SKM-1 (cell line): Measurements from ENCODE around the gene ANKRD13D.

Experiments used
- DNase-seq: peaks from one replicate; lab custom pipeline; 2025; ENCODE audit not compliant: unreplicated experiment; lab: John Stamatoyannopoulos, UW

ANKRD13D gene

GRCh38 chr11:67302571-67303131 lies 13.5 kb downstream of the ANKRD13D start:
- no peak for DNase-seq

GRCh38 chr11:67303132-67303834 lies 14.2 kb downstream of the ANKRD13D start, which contains the start of gene SSH3:
TSS of gene SSH3 (plus strand) at chr11:67303530. CDS start at chr11:67303626, 96 bp downstream.
- no peak for DNase-seq

GRCh38 chr11:67303835-67304411 lies 14.8 kb downstream of the ANKRD13D start:
- no peak for DNase-seq

GRCh38 chr11:67304511-67305113 lies 15.5 kb downstream of the ANKRD13D start:
- DNase-seq: no peak

GRCh38 chr11:67306769-67307544 lies 17.9 kb downstream of the ANKRD13D start:
- DNase-seq: no peak

- no peak for DNase-seq
Observed at GRCh38 chr11:67307545-67308001, 18.5 kb downstream of the ANKRD13D start.

- DNase-seq: no peak
Observed at GRCh38 chr11:67308031-67308866, 19.1 kb downstream of the ANKRD13D start.

- DNase-seq: no peak
Observed at GRCh38 chr11:67309166-67309565, 20.1 kb downstream of the ANKRD13D start.

GRCh38 chr11:67309661-67310061 lies 20.6 kb downstream of the ANKRD13D start:
- no peak for DNase-seq

GRCh38 chr11:67310246-67311050 lies 21.3 kb downstream of the ANKRD13D start:
- DNase-seq: no peak

- DNase-seq: no peak
Observed at GRCh38 chr11:67311051-67311555, 22.0 kb downstream of the ANKRD13D start.

GRCh38 chr11:67311556-67312082 lies 22.5 kb downstream of the ANKRD13D start:
- DNase-seq: no peak

GRCh38 chr11:67312187-67313021 lies 23.3 kb downstream of the ANKRD13D start:
- DNase-seq: peak; percentile 67

GRCh38 chr11:67313125-67313890 lies 24.2 kb downstream of the ANKRD13D start:
- no peak for DNase-seq

GRCh38 chr11:67314218-67314617 lies 25.1 kb downstream of the ANKRD13D start:
- no peak for DNase-seq

GRCh38 chr11:67315325-67315909 lies 26.3 kb downstream of the ANKRD13D start:
- DNase-seq: no peak

- no peak for DNase-seq
Observed at GRCh38 chr11:67316882-67317204, 27.7 kb downstream of the ANKRD13D start.
